ENCODE results near the gene SLC25A13.
A peak's percentile ranks its signal among the peaks of the same experiment; 100 is the strongest.

The SLC25A13 gene

DNA sequence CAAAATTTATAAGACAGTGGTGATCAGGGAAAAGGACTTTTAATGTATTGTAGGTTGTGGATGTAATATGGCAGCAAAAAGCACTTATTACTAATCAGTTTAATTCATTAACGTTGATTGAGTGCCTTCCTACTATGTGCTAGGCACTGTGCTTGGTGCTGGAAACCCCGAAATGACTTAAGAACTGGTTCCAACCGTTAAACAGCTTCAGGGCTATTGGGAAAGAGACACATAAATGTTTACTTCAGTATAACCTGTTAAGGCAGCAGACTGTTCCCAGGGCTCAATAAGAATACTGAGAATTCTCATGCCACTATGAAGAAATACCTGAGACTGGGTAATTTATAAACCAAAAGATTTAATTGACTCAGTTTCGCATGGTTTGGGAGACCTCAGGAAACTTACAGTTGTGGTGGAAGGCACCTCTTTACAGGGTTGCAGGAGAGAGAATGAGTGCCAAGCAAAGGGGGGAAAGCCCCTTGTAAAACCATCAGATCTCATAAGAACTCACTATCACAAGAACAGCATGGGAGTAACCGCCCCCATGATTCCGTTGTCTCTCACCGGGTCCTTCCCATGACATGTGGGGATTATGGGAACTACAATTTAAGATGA lies 1.1 kb upstream of the SLC25A13 start:
- DNase-seq (ENCODE audit: low spot score): no peak
- FAIRE-seq: no peak

- no peak for DNase-seq (ENCODE audit: low spot score)
- FAIRE-seq: no peak
Observed at GRCh38 chr7:96322373-96322695, 436 bp upstream of the SLC25A13 start.

GRCh38 chr7:96321031-96321657 lies 754 bp downstream of the SLC25A13 start:
- DNase-seq (ENCODE audit: low spot score): peak; percentile 89

DNA sequence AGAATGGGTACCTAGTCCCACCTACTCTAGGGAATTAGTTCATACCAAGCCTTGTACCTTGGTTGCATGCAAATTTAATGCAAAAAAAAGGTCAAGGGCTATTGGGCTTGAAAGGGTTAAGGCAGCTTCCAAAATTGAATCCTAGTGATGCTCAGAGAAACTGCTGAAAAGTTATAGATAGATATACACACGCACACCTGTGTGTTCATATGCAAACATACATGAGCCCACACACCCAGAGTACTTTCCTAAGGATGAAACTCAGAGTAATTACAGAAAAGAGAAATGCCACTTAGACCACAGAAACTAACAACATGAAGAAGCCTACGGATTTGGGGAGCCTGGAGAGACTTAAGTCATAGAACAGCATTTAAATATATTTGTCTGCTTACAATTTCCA lies 1.5 kb downstream of the SLC25A13 start:
- DNase-seq (ENCODE audit: low spot score) (no peak), FAIRE-seq (no peak)

More at GRCh38 chr7:96321031-96321657, 754 bp downstream of the SLC25A13 start:
- FAIRE-seq: no peak

DNA sequence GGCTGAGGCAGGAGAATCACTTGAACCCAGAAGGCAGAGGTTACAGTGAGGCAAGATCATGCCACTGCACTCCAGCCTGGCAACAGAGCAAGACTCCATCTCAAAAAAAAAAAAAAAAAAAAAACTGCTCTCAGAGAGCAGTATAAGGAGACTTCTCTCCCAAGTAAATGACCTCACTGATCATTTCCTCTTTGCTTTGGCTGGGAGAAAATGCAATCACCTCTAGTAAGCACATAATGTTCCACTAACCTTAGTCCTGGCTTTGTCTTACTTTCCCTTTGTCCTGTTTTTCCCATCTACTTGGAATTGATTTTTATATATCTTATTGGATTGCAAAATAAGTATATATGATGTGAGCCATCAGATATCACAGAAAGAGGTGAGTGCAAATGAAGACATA lies 2.5 kb downstream of the SLC25A13 start:
- FAIRE-seq (no peak), DNase-seq (ENCODE audit: low spot score) (no peak)

- FAIRE-seq: no peak
- no peak for DNase-seq (ENCODE audit: low spot score)
Observed at GRCh38 chr7:96316949-96317348, 4.9 kb downstream of the SLC25A13 start.

DNA sequence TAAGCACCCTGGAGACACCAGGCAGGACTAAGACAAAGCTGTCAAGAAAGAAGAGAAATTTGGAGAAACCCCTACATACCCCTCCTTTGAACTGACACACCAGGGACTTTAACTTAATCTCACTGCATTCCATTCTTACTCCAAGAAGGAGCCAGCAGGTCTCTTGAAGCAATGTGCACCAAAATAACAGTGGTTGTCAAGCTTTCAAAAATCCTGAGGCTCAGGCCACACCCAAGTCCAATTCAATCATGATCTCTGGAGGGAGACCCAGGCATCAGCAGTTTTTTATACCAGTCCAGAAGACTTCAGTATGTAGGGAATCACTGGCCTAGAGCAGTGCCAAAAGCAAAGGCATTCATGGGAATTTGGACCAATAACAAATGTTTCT lies 6.8 kb downstream of the SLC25A13 start:
- no peak for DNase-seq (ENCODE audit: low spot score)
- FAIRE-seq: no peak

- DNase-seq (ENCODE audit: low spot score) (no peak), FAIRE-seq (no peak)
Observed at GRCh38 chr7:96314402-96315124, 7.3 kb downstream of the SLC25A13 start.

DNA sequence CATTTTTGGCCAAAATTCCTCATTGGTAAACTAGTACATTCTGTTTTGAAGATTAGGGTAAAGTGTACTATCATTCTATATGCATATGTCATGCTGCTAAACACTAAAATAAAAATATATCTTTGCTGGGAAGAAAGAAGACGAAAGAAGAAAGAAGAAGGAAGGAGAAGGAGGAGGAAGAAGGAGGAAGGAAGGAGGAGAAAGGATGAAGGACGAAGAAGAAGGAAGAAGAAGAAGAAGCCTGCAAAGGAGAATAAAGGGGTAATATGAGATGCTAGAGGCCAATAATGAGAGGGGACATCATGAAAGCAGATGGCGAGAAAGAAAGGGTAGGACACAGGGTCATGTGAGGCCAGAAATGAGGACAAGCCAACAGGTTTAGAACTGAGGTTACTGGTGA lies 8.0 kb downstream of the SLC25A13 start:
- DNase-seq (ENCODE audit: low spot score) (no peak), FAIRE-seq (no peak)

- FAIRE-seq: no peak
- no peak for DNase-seq (ENCODE audit: low spot score)
Observed at GRCh38 chr7:96312502-96312901, 9.4 kb downstream of the SLC25A13 start.

DNA sequence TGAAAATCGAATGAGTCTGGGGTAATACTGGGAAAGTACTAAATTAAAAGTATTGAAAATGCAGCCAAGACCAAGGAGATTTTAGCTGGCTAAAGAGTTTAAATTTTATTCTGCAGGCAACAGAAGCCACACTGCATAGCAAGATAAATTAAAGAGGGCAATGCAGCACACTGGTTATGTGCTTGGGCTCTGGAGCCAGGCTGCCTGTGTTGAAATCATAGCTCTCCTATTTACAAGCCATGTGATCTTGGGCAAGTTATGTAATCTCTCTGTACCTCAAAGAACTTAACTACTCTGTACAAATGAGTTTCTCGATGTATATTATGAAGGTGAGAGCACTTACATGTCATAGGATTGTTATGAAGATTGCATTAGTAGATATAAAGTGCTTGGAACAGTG lies 9.9 kb downstream of the SLC25A13 start:
- FAIRE-seq (no peak), DNase-seq (ENCODE audit: low spot score) (no peak)

DNA sequence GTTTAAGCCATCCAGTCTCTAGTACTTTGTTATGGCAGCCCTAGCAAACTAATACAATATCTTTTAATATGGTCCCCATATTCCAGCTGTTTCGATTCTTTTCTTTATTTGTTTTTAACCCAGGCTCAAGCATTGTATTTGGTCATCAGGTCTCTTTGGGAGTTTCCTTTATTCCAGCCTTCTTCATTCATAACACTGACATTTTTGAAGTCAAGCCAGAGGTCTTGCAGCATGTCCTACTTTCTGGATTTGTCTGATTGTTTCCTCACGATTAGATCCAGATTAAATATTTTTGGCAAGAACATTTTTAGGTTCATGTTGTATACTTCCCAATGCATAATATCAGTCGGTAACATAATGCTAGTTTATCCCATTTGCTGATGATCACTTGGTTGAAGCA lies 11.8 kb downstream of the SLC25A13 start:
- DNase-seq (ENCODE audit: low spot score) (no peak), FAIRE-seq (no peak)

GRCh38 chr7:96308950-96309263 lies 13.0 kb downstream of the SLC25A13 start:
- DNase-seq (ENCODE audit: low spot score) (no peak), FAIRE-seq (no peak)

DNA sequence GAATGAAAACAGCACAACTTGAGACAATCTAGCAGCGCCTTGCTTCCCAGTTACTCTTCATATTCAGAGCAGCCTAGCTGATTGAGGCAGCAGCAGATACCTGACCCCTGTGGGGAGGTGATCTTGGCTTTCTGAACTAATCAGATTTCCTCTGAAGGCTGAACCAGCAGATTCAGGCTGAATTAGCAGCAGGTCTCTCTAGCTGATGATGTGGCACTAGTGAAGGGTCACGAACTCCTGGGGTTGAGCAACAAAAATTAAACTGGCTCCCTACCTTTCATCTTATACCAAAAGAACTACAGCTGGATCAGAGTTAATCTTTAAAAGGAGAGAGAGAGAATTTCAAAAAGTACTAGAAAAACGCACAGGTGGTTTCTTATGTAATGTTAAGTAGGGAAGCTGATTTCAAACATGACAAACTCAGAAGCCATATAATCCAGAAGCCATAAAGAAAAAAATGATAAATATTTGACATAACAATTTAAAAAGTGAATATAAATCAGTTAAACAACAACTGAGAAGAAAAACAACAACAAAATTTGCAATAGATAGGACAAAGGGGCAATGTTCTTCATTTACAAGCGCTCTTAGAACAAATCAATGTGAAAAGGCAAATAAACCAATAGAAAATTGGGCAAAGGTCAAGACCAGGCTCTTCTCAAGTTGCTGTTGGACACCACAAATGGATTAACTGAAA lies 13.5 kb downstream of the SLC25A13 start:
- FAIRE-seq (no peak), DNase-seq (ENCODE audit: low spot score) (no peak)

DNA sequence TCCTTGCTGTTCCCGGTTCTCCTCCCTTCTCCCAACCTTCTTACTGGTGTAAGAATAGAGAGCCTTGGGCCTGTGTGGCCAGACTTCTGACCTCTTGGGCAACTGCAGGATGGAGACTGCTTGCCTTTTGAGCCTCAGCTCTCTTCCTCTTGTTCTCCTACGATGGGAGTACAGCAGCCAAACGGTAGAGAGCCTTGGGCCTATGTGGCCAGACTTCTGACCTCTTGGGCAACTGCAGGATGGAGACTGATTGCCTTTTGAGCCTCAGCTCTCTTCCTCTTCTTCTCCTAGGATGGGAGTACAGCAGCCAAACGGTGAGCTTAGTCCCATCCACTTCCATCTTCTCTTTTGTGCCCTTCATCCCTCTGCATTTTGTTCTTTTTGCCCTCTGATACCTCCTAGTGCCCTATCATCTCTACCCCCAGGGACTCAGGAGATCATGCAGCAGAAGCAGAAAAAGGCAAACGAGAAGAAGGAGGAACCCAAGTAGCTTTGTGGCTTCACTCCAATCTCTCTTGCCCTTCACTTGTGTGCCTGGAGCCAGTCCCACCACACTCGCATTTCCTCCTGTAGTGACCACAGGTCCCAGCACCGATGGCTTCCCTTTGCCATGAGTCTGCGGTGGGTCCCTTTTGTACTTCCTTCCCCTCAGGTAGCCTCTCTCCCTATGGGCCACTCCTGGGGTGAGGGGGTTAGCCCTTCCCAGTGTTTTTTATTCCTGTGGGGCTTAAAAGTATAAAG lies 15.3 kb downstream of the SLC25A13 start:
- DNase-seq (ENCODE audit: low spot score) (no peak), FAIRE-seq (no peak)

- FAIRE-seq: no peak
- no peak for DNase-seq (ENCODE audit: low spot score)
Observed at GRCh38 chr7:96305915-96306314, 16.0 kb downstream of the SLC25A13 start.

- FAIRE-seq: no peak
- no peak for DNase-seq (ENCODE audit: low spot score)
Observed at GRCh38 chr7:96304573-96304972, 17.3 kb downstream of the SLC25A13 start.

- FAIRE-seq (no peak), DNase-seq (ENCODE audit: low spot score) (no peak)
Observed at GRCh38 chr7:96303686-96304443, 18.0 kb downstream of the SLC25A13 start.

- DNase-seq (ENCODE audit: low spot score) (no peak), FAIRE-seq (no peak)
Observed at GRCh38 chr7:96303105-96303685, 18.7 kb downstream of the SLC25A13 start.

GRCh38 chr7:96300986-96301385 lies 20.9 kb downstream of the SLC25A13 start:
- DNase-seq (ENCODE audit: low spot score): no peak
- no peak for FAIRE-seq

DNA sequence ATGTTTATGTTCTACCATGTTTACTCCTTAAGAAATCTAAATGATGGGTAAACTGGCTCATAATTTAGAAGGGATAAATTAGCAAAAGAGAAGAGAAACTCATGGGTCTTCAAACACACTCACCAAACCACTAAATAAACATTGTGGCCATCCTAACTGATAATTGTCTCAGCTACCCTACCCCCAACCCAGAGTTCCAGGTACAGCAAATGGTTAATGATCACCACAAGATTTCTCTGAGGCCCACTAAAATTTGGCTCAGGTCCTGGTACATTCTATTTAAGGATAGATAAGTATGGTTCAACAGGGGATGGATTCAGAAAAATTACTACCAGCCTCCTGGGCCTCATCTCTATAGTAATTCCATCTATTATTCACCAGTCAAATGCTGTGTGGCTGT lies 21.4 kb downstream of the SLC25A13 start:
- no peak for FAIRE-seq
- DNase-seq (ENCODE audit: low spot score): no peak

All from urothelium cell line (cell line).